HG02970 (cell line): ENCODE results near the gene BACH1.
A peak's percentile ranks its signal among the peaks of the same experiment; 100 is the strongest.

Experiments used
- ATAC-seq: cut with Tn5 transposase; IDR thresholded peaks from one replicate; pipeline ENCODE4 v1.9.1; 2021; ENCODE audit warnings: mild to moderate bottlenecking, moderate library complexity, moderate number of reproducible peaks; ENCODE audit not compliant: unreplicated experiment, low FRiP score

The BACH1 gene

GRCh38 chr21:29289317-29289716, 9.4 kb upstream of the BACH1 start:
- no peak for ATAC-seq

DNA sequence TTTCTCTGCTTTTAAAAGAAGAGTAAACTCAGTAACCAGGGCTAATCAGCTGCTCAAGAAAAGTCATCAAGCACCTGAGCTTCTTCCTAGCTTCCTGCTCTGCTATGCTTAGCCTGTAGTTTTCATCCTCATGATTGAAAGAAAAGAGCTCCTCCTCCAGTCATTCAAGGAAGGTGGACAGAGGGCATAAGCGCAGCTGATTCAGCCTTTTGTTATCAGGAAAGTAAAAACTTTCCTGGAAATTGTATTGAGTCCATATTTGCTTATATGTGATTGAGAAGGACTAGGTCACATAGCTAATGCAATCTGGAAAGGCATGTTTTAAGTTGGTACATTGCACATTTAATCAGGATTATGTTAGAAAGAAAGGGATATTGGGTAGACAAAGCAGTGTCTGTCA, 8.5 kb upstream of the BACH1 start:
- ATAC-seq = no peak

DNA sequence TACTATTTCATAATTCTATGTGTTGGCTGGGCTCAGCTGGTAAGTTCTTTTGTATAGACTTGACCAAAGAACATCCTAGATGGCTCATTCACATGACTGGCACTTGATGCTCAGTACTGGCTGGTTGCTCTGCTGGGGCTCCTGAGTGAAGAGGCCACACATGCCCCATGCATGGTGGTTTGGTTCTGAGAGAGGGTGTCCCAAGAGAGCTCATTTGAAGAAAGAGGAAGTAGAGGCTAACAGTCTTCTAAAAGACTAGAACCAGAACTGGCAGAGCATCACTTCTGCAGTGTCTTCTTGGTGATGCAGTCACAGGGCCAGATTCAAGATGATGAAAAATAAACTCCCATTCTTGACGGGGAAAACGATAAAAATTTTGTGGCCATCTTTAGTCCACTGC, 5.2 kb upstream of the BACH1 start:
- peak; percentile 59 for ATAC-seq

GRCh38 chr21:29295066-29295650, 3.6 kb upstream of the BACH1 start:
- ATAC-seq = no peak

- ATAC-seq = no peak
Measured at GRCh38 chr21:29296446-29296845, 2.3 kb upstream of the BACH1 start.

- ATAC-seq = no peak
Measured at GRCh38 chr21:29297483-29298347, 1.0 kb upstream of the BACH1 start.

GRCh38 chr21:29299046-29299915, 559 bp downstream of the BACH1 start:
- peak; percentile 9 for ATAC-seq

- peak; percentile 75 for ATAC-seq
Measured at GRCh38 chr21:29299916-29300806, 1.4 kb downstream of the BACH1 start.

- ATAC-seq = no peak
Measured at GRCh38 chr21:29300807-29301138, 2.1 kb downstream of the BACH1 start.

GRCh38 chr21:29301691-29302090, 3.0 kb downstream of the BACH1 start:
- no peak for ATAC-seq

DNA sequence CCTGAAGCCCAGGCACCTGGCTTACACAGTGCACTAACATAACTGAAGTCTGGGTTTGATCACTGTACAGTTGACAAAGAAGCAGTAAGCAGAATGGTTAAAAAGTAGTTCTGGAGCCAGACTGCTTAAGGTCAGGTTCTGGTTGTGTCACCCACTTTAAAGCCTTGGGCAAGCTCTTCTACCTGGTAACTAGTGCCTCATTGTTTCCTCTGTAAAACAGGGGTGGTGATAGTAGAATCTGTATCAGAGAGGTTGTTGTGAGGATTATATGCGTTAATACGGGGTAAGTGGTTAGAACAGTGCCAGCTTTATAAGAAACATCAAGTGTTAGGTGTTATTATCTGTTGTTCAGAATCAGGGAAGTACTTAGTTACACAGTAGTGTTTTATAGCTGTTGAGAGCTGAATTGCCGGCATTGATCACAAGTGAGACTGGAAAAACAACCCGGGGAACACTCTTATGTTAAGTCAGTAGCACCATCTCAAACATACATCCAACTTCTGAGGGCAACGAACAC, 3.7 kb downstream of the BACH1 start:
- ATAC-seq = no peak

- no peak for ATAC-seq
Measured at GRCh38 chr21:29303288-29303687, 4.6 kb downstream of the BACH1 start.

- no peak for ATAC-seq
Measured at GRCh38 chr21:29304597-29304996, 5.9 kb downstream of the BACH1 start.

DNA sequence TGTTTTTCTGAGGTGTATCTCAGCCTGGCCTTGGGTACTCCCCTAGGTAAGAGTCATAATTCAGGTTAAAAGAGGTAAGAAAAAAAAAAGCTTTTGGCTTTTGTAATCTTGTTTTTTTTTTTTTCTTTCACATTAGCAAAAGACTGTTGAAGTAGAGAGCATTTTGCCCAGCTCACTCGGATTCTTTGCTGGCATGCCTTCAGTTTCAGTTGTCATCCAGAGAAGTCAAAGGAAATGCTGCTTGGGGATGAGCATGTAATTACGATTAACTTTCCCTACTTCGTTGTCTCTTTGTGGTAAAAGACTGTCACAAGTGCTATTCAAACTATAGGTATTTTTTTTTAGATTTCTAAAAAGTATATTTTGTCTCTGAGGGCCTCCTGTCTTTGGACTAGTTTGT, 6.3 kb downstream of the BACH1 start:
- ATAC-seq = no peak

DNA sequence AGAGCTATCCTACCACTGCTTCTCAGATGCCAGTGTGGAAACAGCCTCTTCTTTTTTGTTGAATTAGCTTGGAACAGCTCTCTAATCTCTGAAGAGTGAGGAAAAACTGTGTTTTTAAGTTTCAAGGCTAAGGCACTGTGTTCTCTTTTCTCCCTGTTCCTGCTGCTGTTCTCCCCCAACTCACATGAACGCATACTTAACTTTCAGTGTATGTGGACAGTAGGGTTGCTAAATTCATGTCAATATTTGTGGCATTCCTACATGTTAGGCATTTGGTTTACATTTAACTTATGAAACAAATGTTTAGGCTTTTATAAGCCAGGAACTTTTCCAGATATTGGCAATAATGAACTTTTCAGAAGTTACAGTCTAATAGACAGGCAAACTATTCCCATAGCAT, 6.8 kb downstream of the BACH1 start:
- ATAC-seq = no peak

DNA sequence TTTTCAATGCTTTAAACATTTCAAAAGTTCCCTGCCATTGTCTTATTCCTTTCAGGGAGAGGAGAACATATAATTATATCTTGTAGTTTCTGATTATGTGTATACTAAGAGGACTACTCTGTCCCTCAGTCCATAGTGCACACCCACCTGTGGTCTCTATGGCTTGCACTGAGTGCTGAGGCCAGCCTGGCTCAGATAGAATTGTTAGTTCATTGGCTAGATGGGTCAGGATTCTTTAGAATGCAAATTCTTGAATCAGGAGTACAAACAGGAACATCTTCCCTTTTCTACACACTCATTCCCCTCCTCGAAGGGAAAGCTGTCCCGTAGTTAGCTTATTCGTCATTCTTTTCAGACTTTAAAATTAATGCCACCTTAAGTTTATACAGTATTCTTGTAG, 8.2 kb downstream of the BACH1 start:
- no peak for ATAC-seq

DNA sequence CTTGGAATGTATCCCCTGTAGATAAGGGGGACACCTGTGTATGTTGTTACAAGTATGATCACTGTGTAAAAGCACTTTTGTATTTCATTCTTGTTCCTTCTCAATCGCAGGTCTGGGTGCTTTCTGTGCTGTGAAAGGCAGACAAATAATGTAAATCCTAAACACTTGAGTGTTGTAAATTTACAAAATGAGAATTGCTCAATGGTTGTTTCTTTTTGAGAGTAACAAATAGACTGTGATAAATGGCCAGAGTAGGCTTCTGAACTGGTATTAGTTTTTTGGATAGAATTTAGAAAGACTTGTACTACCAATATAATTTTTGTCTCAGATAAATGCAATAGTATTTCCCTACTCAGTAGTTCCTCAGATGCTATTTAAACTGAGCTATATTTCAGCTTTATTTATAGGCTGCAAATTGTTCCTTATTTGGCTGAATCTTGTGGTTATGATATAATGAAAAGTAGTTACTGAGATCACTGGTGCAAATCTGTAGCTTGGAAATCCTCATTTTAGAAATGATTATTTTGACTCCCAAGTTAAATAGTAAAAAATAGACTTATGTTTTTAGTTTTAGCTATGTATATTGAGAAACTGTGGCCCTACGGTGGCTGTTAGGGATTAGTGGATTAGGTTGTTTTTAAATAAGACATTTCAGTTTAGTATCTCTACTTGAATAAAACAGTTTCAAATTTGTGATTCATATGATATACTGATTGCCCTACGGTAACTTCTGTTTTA, 9.2 kb downstream of the BACH1 start:
- no peak for ATAC-seq

DNA sequence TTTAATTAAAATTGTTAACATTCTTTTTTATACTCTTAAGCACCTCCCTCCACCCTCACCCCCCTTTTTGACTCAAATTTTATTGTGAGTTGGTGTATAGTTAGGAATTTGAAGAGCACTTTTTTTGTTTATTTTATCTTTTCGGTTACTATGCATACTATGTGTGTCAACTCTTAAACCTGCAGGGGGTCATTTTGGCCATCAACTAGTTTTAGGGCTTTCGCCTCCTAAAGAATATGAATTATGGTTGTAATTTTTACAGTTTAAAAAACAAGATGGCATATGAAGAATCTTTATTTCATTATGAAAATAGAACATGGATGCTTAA, 9.7 kb downstream of the BACH1 start:
- ATAC-seq = no peak

DNA sequence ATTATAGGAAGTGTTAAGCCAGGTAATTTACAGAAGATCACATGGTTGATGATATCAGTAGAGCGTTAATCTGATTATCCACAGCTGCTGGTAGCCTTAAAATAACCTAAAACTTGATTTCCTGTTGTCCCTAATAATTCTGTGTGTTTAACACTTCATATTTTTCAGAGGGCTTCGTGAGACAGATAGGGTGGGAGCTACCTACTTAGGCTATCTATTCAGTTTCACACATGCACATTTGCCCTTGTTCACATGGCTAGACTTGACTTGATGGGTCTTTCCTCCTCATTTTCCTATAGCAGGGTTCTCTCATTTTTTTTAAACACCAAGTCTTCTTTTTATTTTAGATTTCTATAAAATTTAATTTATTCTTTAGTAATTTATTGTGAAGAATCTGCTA, 11.0 kb downstream of the BACH1 start:
- no peak for ATAC-seq

- no peak for ATAC-seq
Measured at GRCh38 chr21:29311802-29312201, 13.1 kb downstream of the BACH1 start.
